B cell (primary cell): ENCODE data around the gene C22orf15. TPM values are rescaled to one million over a fixed set of nuclear protein-coding genes. Genes with fewer than 3 reads are reported as not detected.
"Not testable (repeated sequence)": the region's sequence is repeated elsewhere in the genome, so short reads cannot be mapped to it uniquely, and the experiment has no call there.

Experiments used
- ATAC-seq: fragments of 200-7000 bp; cut with Tn5 transposase; one replicate; pipeline ENCODE4 v1.10.0; 2021; ENCODE audit warnings: low read depth, mild to moderate bottlenecking, moderate number of reproducible peaks, moderate library complexity
- CTCF ChIA-PET: fragments of 350-600 bp; sonication (Branson Sonifier 250); formaldehyde crosslinking; loops from one replicate; lab custom pipeline; 2021; ENCODE audit warnings: antibody characterized with exemption, inconsistent platforms; lab: Charles Lee
- POLR2A ChIA-PET: fragments of 350-600 bp; sonication (Branson Sonifier 250); formaldehyde crosslinking; loops from one replicate; lab custom pipeline; 2021; ENCODE audit warnings: antibody characterized with exemption; lab: Charles Lee
- DNase-seq: peaks from one replicate; pipeline ENCODE4 v3.0.0; 2013
- H2AFZ ChIP-seq: 2 replicates; pipeline ENCODE4 v1.6.1; 2012; ENCODE audit warnings: mild to moderate bottlenecking, low read depth, low read length; ENCODE audit not compliant: insufficient read depth, poor library complexity, severe bottlenecking
- H3K27ac ChIP-seq, 2 donors: 1 replicate in 1 of 2; 2 replicates in 1 of 2; pipeline ENCODE4 v1.5.1; 2012 to 2013; ENCODE audit warnings: low read length in 2 of 2, mild to moderate bottlenecking in 2 of 2, moderate library complexity in 1 of 2
- H3K27me3 ChIP-seq, 4 experiments: fragments of 200-600 bp in 1 of 4; sonication (generic) in 1 of 4; replicated peaks in 1 of 4; 1 replicate in 2 of 4; 2 replicates in 2 of 4; pipeline versions ENCODE4 v1.6.1 to v1.7.0; 2013 to 2016; ENCODE audit warnings: low read length in 3 of 4, mild to moderate bottlenecking in 2 of 4, mixed read lengths in 1 of 4, moderate library complexity in 1 of 4; ENCODE audit not compliant: insufficient read depth in 4 of 4, control insufficient read depth in 3 of 4; ENCODE audit errors: control extremely low read depth in 1 of 4
- H3K36me3 ChIP-seq, 2 experiments: replicated peaks in 1 of 2; 1 replicate in 1 of 2; 2 replicates in 1 of 2; pipeline versions ENCODE4 v1.6.1 to v1.7.1; 2013; ENCODE audit warnings: low read length in 1 of 2; ENCODE audit not compliant: insufficient read depth in 2 of 2, control insufficient read depth in 1 of 2; ENCODE audit errors: control extremely low read depth in 1 of 2, extremely low read depth in 1 of 2
- H3K4me1 ChIP-seq, 2 donors: fragments of 200-600 bp in 1 of 2; sonication (generic) in 1 of 2; 1 replicate in 1 of 2; 2 replicates in 1 of 2; pipeline versions ENCODE4 v1.5.1 to v1.6.1; 2013 to 2017; ENCODE audit warnings: low read length in 2 of 2; ENCODE audit not compliant: control insufficient read depth in 2 of 2, insufficient read depth in 2 of 2
- H3K4me2 ChIP-seq: replicated peaks from 2 replicates; pipeline ENCODE3; 2012; ENCODE audit warnings: mild to moderate bottlenecking, low read depth, low read length; ENCODE audit not compliant: poor library complexity, severe bottlenecking
- H3K4me3 ChIP-seq, 5 experiments: fragments of 200-600 bp in 1 of 5; sonication (generic) in 1 of 5; 1 replicate in 3 of 5; 2 replicates in 2 of 5; pipeline versions ENCODE4 v1.5.1 to v1.7.0; 2011 to 2016; ENCODE audit warnings: low read length in 4 of 5, mild to moderate bottlenecking in 4 of 5, low read depth in 2 of 5, control low read depth in 1 of 5, moderate library complexity in 1 of 5; ENCODE audit not compliant: insufficient read depth in 1 of 5; ENCODE audit errors: control extremely low read depth in 1 of 5, extremely low read depth in 1 of 5
- H3K79me2 ChIP-seq: fragments of 200-600 bp; sonication (generic); one replicate; pipeline ENCODE4 v1.6.0; 2016; ENCODE audit warnings: low read length; ENCODE audit not compliant: control insufficient read depth, insufficient read depth
- H3K9ac ChIP-seq: fragments of 200-600 bp; sonication (generic); 2 replicates; pipeline ENCODE4 v1.6.1; 2017; ENCODE audit warnings: mild to moderate bottlenecking, low read length, moderate library complexity
- H3K9me3 ChIP-seq, 3 donors: one replicate each; pipeline versions ENCODE4 v1.6.1 to v1.7.1; 2013; ENCODE audit warnings: low read length in 2 of 3; ENCODE audit not compliant: control insufficient read depth in 2 of 3, insufficient read depth in 1 of 3; ENCODE audit errors: control extremely low read depth in 1 of 3
- H4K20me1 ChIP-seq: 2 replicates; pipeline ENCODE4 v1.6.0; 2012; ENCODE audit warnings: mild to moderate bottlenecking, low read length; ENCODE audit not compliant: insufficient read depth, control insufficient read depth, poor library complexity, severe bottlenecking
- H3K27ac Mint-ChIP-seq: one replicate; pipeline ENCODE4 v1.8.0; 2021; ENCODE audit warnings: mixed read lengths
- H3K27me3 Mint-ChIP-seq: one replicate; pipeline ENCODE4 v1.8.0; 2021; ENCODE audit warnings: mixed read lengths
- H3K4me1 Mint-ChIP-seq: one replicate; pipeline ENCODE4 v1.8.0; 2021; ENCODE audit warnings: mixed read lengths
- H3K4me3 Mint-ChIP-seq: one replicate; pipeline ENCODE4 v1.8.0; 2021; ENCODE audit warnings: mixed read lengths
- H3K9me3 Mint-ChIP-seq: one replicate; pipeline ENCODE4 v1.8.0; 2022; ENCODE audit warnings: mixed read lengths; ENCODE audit not compliant: insufficient read depth
- EZH2 ChIP-seq: IDR thresholded peaks from 2 replicates; pipeline ENCODE4 v1.6.1; 2012; ENCODE audit warnings: borderline replicate concordance, low read depth, mild to moderate bottlenecking, moderate library complexity, low read length; ENCODE audit not compliant: insufficient read depth, poor library complexity, severe bottlenecking
- WGBS: methylation state at CpG from one replicate; pipeline ENCODE4 v1.1.5; 2013; ENCODE audit warnings: missing lambda C conversion rate; ENCODE audit not compliant: insufficient coverage; 5-methylcytosine and 5-hydroxymethylcytosine counted together
- intact Hi-C: fragments of 100-400 bp; cut with micrococcal nuclease; formaldehyde crosslinking; loops from one replicate; pipeline ENCODE4 v1.10.0; 2022
- polyA plus RNA-seq: library from polyadenylated mRNA; depleted of rRNA; stranded (reverse); fragments of >200 nt; gene quantifications from 2 replicates; pipeline ENCODE4 v1.2.3, GENCODE V29; 2012
- total RNA-seq, 2 donors: library from RNA; stranded (reverse); fragments of 120-200 nt in 1 of 2; gene quantifications; 1 replicate in 1 of 2; 2 replicates in 1 of 2; pipeline versions ENCODE4 v1.2.3 to v1.2.4, GENCODE V29; 2013 to 2022
- TF ChIP-seq, protein P1 (sequence below): fragments of 200-600 bp; IDR thresholded peaks from one replicate; pipeline ENCODE4 v1.8.0; 2022; ENCODE audit warnings: antibody characterized with exemption, mild to moderate bottlenecking

C22orf15 gene
- total and polyA plus RNA-seq, 2 donors (not counting 1 experiment from before 2014, with no cell fraction given) = 0.61 to 0.81 TPM

DNA sequence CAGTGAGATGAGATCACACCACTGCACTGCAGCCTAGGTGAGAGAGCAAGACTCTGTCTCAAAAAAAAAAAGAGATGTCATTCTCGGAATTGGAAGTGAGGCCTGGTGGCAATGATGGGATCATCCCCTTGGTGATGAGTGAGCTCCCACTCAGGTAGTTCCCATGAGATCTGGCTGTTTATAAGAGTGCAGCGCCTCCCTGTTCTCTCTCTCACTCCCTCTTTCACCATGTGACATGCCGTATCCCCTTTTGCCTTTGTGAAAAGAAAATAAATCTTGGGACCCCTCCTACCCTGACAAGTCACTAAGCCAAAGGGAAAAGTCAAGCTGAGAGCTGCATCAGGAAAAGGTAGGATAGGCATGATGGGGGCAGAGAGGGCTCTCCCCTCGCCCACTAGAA lies 40.6 kb upstream of the C22orf15 start:
- no peak for TF ChIP-seq EZH2
- TF ChIP-seq, protein P1, sequence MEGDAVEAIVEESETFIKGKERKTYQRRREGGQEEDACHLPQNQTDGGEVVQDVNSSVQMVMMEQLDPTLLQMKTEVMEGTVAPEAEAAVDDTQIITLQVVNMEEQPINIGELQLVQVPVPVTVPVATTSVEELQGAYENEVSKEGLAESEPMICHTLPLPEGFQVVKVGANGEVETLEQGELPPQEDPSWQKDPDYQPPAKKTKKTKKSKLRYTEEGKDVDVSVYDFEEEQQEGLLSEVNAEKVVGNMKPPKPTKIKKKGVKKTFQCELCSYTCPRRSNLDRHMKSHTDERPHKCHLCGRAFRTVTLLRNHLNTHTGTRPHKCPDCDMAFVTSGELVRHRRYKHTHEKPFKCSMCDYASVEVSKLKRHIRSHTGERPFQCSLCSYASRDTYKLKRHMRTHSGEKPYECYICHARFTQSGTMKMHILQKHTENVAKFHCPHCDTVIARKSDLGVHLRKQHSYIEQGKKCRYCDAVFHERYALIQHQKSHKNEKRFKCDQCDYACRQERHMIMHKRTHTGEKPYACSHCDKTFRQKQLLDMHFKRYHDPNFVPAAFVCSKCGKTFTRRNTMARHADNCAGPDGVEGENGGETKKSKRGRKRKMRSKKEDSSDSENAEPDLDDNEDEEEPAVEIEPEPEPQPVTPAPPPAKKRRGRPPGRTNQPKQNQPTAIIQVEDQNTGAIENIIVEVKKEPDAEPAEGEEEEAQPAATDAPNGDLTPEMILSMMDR = no peak
- no peaks in the 10 kb centered on the region for H3K9me3 Mint-ChIP-seq
- H3K27me3 ChIP-seq = no peaks in the 10 kb centered on the region
- ChIA-PET POLR2A (no interaction called here), CTCF (no interaction called here)
- 100% methylated on average over 2 of the region's 4 CpGs for WGBS
- no peak overlapping the region for H3K27ac Mint-ChIP-seq
- H3K27me3 Mint-ChIP-seq = peaks cover 8% of the 10 kb centered on the region
- no peaks in the 10 kb centered on the region for H3K36me3 ChIP-seq
- intact Hi-C loops = no loop called here
- DNase-seq = no peak
- H3K27ac ChIP-seq = no peak overlapping the region
- no peaks in the 10 kb centered on the region for H3K9me3 ChIP-seq
- H3K9ac ChIP-seq = no peak overlapping the region
- ATAC-seq = no peak
- H4K20me1 ChIP-seq = no peaks in the 10 kb centered on the region
- peaks cover 5% of the 10 kb centered on the region for H3K79me2 ChIP-seq
- H3K4me3 ChIP-seq = no peak overlapping the region
- no peak overlapping the region for H3K4me2 ChIP-seq
- H3K4me3 Mint-ChIP-seq = no peak overlapping the region
- H3K4me1 Mint-ChIP-seq = peaks cover 7% of the 10 kb centered on the region
- no peak overlapping the region for H2AFZ ChIP-seq
- peaks cover 4 to 5% of the 10 kb centered on the region in 2 donors for H3K4me1 ChIP-seq

DNA sequence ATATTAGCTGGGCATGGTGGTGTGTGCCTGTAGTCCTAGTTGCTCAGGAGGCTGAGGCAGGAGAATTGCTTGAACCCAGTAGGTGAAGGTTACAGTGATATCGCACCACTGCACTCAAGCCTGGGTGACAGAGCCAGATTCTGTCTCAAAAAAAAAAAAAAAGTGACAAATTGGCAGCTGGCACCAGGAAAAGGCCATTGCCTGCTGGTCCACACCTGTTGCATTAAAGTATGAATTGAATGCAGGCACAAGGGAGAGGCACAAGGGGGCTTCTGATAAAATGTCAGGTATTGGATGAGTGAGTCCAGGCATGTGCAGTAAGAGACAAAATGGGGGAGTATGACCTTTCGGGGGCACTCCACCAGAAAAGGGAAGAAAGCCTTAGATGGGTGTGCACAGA lies 40.1 kb upstream of the C22orf15 start:
- Histone ChIP-seq H3K4me3 (no peak overlapping the region), H2AFZ (no peak overlapping the region), H3K36me3 (no peaks in the 10 kb centered on the region), H3K4me2 (no peak overlapping the region), H3K9me3 (no peaks in the 10 kb centered on the region), H3K79me2 (no peaks in the 10 kb centered on the region), H3K27me3 (no peaks in the 10 kb centered on the region), H3K4me1 (no peaks in the 10 kb centered on the region), H4K20me1 (no peaks in the 10 kb centered on the region), H3K9ac (no peak overlapping the region), H3K27ac (no peak overlapping the region)
- ATAC-seq (no peak), DNase-seq (no peak)
- H3K9me3 Mint-ChIP-seq = no peaks in the 10 kb centered on the region
- 100% methylated on average over 1 of the region's 2 CpGs for WGBS
- H3K4me1 Mint-ChIP-seq = peaks cover 2% of the 10 kb centered on the region
- no peak overlapping the region for H3K4me3 Mint-ChIP-seq
- POLR2A ChIA-PET = no interaction called here
- intact Hi-C loops = no loop called here
- CTCF ChIA-PET = no interaction called here
- no peak overlapping the region for H3K27ac Mint-ChIP-seq
- TF ChIP-seq EZH2 = no peak
- TF ChIP-seq, protein P1 = no peak
- H3K27me3 Mint-ChIP-seq = peaks cover 8% of the 10 kb centered on the region

DNA sequence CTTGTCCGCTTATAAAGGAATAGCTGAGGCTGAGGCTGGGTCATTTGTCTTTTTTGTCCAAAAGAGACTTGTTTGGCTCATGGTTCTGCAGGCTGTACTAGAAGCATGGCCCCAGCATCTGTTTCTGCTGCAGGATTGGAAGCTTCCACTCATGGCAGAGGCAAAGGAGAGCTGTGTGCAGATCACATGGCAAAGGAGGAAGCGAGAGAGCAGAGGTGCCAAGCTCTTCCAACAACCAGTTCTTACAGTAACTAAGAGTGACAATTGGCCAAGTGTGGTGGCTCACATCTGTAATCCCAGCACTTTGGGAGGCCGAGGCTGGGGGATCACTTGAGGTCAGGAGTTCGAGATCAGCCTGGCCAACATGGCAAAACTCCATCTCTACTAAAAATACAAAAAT lies 34.7 kb upstream of the C22orf15 start:
- H3K36me3 ChIP-seq, H4K20me1 ChIP-seq, H3K4me3 Mint-ChIP-seq, H3K79me2 ChIP-seq, H3K27ac Mint-ChIP-seq, H3K9me3 Mint-ChIP-seq, H3K9me3 ChIP-seq, H3K9ac ChIP-seq, H3K27ac ChIP-seq, H3K4me1 ChIP-seq, DNase-seq, H3K4me2 ChIP-seq, H3K27me3 Mint-ChIP-seq, intact Hi-C loops, H3K4me1 Mint-ChIP-seq, H3K4me3 ChIP-seq, ATAC-seq, H2AFZ ChIP-seq, H3K27me3 ChIP-seq: not testable (repeated sequence)
- 83% methylated on average over 2 of the region's 4 CpGs for WGBS
- POLR2A ChIA-PET = interaction anchor here (1.6 kb wide), 1 partner anchor 26 kb away, joined by 3 read pairs; the partner anchor contains the start of gene VPREB3
- CTCF ChIA-PET = interaction anchor here (0.7 kb wide), 1 partner anchor 121 kb away, joined by 3 read pairs; no protein-coding TSS in a partner anchor
